Epithelial cell of proximal tubule (primary cell): Measurements from ENCODE around the gene NPIPB2. TPM values are rescaled to one million over a fixed set of nuclear protein-coding genes. Genes with fewer than 3 reads are reported as not detected.
"Not testable (repeated sequence)": the region's sequence is repeated elsewhere in the genome, so short reads cannot be mapped to it uniquely, and the experiment has no call there.

Source experiments
- DNase-seq: peaks from one replicate; pipeline ENCODE4 v3.0.0-alpha.2; 2011; ENCODE audit warnings: low read depth
- H3K4me3 ChIP-seq: 2 replicates; pipeline ENCODE4 v1.5.1; 2011; ENCODE audit warnings: low read depth, mild to moderate bottlenecking, low read length
- CTCF ChIP-seq: conservative IDR thresholded peaks from 2 replicates; pipeline ENCODE4 v1.5.1; 2012; ENCODE audit warnings: low read depth, mild to moderate bottlenecking, low read length
- total RNA-seq: library from RNA; depleted of rRNA; stranded (reverse); fragments of >200 nt; gene quantifications from 2 replicates; pipeline ENCODE4 v1.2.3, GENCODE V29; 2015

The NPIPB2 gene
- total RNA-seq, 1 donor from 2014 or later: not detected

GRCh38 chr16:11968577-11968976 lies 26.7 kb upstream of the NPIPB2 start:
- no peak for TF ChIP-seq CTCF
- no peak for DNase-seq
- no peak overlapping the region for H3K4me3 ChIP-seq

- no peak for TF ChIP-seq CTCF
Observed at GRCh38 chr16:11967195-11967911, 25.5 kb upstream of the NPIPB2 start.

GRCh38 chr16:11966173-11966572 lies 24.3 kb upstream of the NPIPB2 start:
- H3K4me3 ChIP-seq: no peak overlapping the region
- no peak for DNase-seq
- no peak for TF ChIP-seq CTCF

More at GRCh38 chr16:11967195-11967911, 25.5 kb upstream of the NPIPB2 start:
- DNase-seq: no peak
- no peak overlapping the region for H3K4me3 ChIP-seq

GRCh38 chr16:11964761-11965551 lies 23.1 kb upstream of the NPIPB2 start, which contains the start of gene TNFRSF17:
Gene TNFRSF17, plus strand, starts transcription at chr16:11965210. Its CDS starts 115 bp downstream, at chr16:11965325.
- DNase-seq: no peak
- H3K4me3 ChIP-seq: no peak within 1 kb of the TSS
- no peak for TF ChIP-seq CTCF

- no peak for DNase-seq
- no peak for TF ChIP-seq CTCF
- H3K4me3 ChIP-seq: no peak overlapping the region
Observed at GRCh38 chr16:11963706-11964105, 21.9 kb upstream of the NPIPB2 start.

- not testable (repeated sequence) for DNase-seq
Observed at GRCh38 chr16:11962978-11963377, 21.1 kb upstream of the NPIPB2 start.

GRCh38 chr16:11962457-11962856 lies 20.6 kb upstream of the NPIPB2 start:
- not testable (repeated sequence) for DNase-seq, H3K4me3 ChIP-seq

More at GRCh38 chr16:11962978-11963377, 21.1 kb upstream of the NPIPB2 start:
- not testable (repeated sequence) for H3K4me3 ChIP-seq
